OCI-LY3 (cell line): ENCODE measurements around the gene POLR2B.

Experiments
- CTCF ChIP-seq: fragments of 200-600, 300-600 bp; sonication (generic); IDR thresholded peaks from 2 replicates; pipeline ENCODE4 v1.5.1; 2014; ENCODE audit warnings: antibody characterized with exemption, low read length, low read depth
- EZH2phosphoT487 ChIP-seq: fragments of 200-600 bp; shearing (Covaris generic); IDR thresholded peaks from 2 replicates; pipeline ENCODE4 v1.6.1; 2018; ENCODE audit warnings: antibody characterized with exemption, mixed run types, low read depth

- no peak for TF ChIP-seq CTCF
- no peak for TF ChIP-seq EZH2phosphoT487
Observed at GRCh38 chr4:56976283-56976836, 2.3 kb upstream of the POLR2B start.
